Keratinocyte (primary cell): ENCODE results near the gene ROPN1L. TPM values are rescaled to one million over a fixed set of nuclear protein-coding genes. Genes with fewer than 3 reads are reported as not detected.

Source experiments
- DNase-seq: peaks from one replicate; pipeline ENCODE4 v3.0.0-alpha.2; 2011; ENCODE audit warnings: low read depth, missing footprints, low spot score
- FAIRE-seq: peaks from 2 replicates; lab custom pipeline; 2011; peaks lifted over from hg19 to GRCh38; lab: Jason Lieb, UNC
- H2AFZ ChIP-seq: 2 replicates; pipeline ENCODE4 v1.6.0; 2012; ENCODE audit warnings: low read length, control low read depth, inconsistent platforms; ENCODE audit not compliant: control insufficient read depth
- H3K27ac ChIP-seq: 2 replicates; pipeline ENCODE4 v1.5.1; 2011; ENCODE audit warnings: low read length; ENCODE audit not compliant: control insufficient read depth, insufficient read depth
- H3K27me3 ChIP-seq: 3 replicates; pipeline ENCODE4 v1.6.0; 2011; ENCODE audit warnings: low read length; ENCODE audit not compliant: control insufficient read depth, insufficient read depth; ENCODE audit errors: extremely low read depth
- H3K36me3 ChIP-seq, 2 experiments: 2 replicates in 1 of 2; 3 replicates in 1 of 2; pipeline ENCODE4 v1.5.1; 2011; ENCODE audit warnings: low read length in 2 of 2, mild to moderate bottlenecking in 1 of 2; ENCODE audit not compliant: control insufficient read depth in 2 of 2, insufficient read depth in 2 of 2; ENCODE audit errors: extremely low read depth in 1 of 2
- H3K4me1 ChIP-seq: 3 replicates; pipeline ENCODE4 v1.5.1; 2011; ENCODE audit warnings: low read length; ENCODE audit not compliant: control insufficient read depth, insufficient read depth; ENCODE audit errors: extremely low read depth
- H3K4me2 ChIP-seq: 3 replicates; pipeline ENCODE4 v1.6.0; 2011; ENCODE audit warnings: low read depth, low read length; ENCODE audit not compliant: control insufficient read depth, insufficient read depth; ENCODE audit errors: extremely low read depth
- H3K4me3 ChIP-seq, 3 experiments: fragments of 200-600 bp in 1 of 3; sonication (generic) in 1 of 3; 2 replicates in 2 of 3; 3 replicates in 1 of 3; pipeline ENCODE4 v1.5.1; 2011 to 2016; ENCODE audit warnings: low read length in 3 of 3, mild to moderate bottlenecking in 3 of 3, control low read depth in 2 of 3, inconsistent platforms in 1 of 3, low read depth in 1 of 3, mixed read lengths in 1 of 3, mixed run types in 1 of 3, moderate library complexity in 1 of 3; ENCODE audit not compliant: control insufficient read depth in 2 of 3, insufficient read depth in 2 of 3; ENCODE audit errors: extremely low read depth in 1 of 3
- H3K79me2 ChIP-seq: 2 replicates; pipeline ENCODE4 v1.6.0; 2012; ENCODE audit warnings: low read length; ENCODE audit not compliant: control insufficient read depth, insufficient read depth
- H3K9ac ChIP-seq: 3 replicates; pipeline ENCODE4 v1.6.0; 2011; ENCODE audit warnings: low read length; ENCODE audit not compliant: control insufficient read depth, insufficient read depth; ENCODE audit errors: extremely low read depth
- H3K9me1 ChIP-seq: 3 replicates; pipeline ENCODE4 v1.6.0; 2011; ENCODE audit warnings: low read length; ENCODE audit not compliant: control insufficient read depth, insufficient read depth; ENCODE audit errors: extremely low read depth
- H3K9me3 ChIP-seq: 2 replicates; pipeline ENCODE4 v1.5.1; 2012; ENCODE audit warnings: low read depth, low read length; ENCODE audit not compliant: control insufficient read depth
- H4K20me1 ChIP-seq: 3 replicates; pipeline ENCODE4 v1.6.0; 2011; ENCODE audit warnings: low read length; ENCODE audit not compliant: control insufficient read depth, insufficient read depth; ENCODE audit errors: extremely low read depth
- EZH2 ChIP-seq: IDR thresholded peaks from one replicate; pipeline ENCODE4 v1.6.1; 2012; ENCODE audit warnings: inconsistent platforms, mild to moderate bottlenecking, low read length, moderate library complexity
- dilution Hi-C: fragments of 300-500 bp; cut with MboI; formaldehyde crosslinking; loops from one replicate; pipeline ENCODE4 v1.7.0; 2020; ENCODE audit warnings: low sequenced_read_pairs; ENCODE audit not compliant: extremely low pct_ligation_motif_present
- polyA plus RNA-seq, 5 experiments: library from polyadenylated mRNA; depleted of rRNA in 3 of 5; stranded (reverse) in 3 of 5; stranded (forward) in 1 of 5; unstranded in 1 of 5; fragments of >200 nt; gene quantifications; 1 replicate in 1 of 5; 2 replicates in 3 of 5; 3 replicates in 1 of 5; pipeline versions ENCODE4 v1.2.1 to v1.2.3, GENCODE V29; 2011 to 2012; ENCODE audit warnings: missing spikeins in 2 of 5, low read depth in 1 of 5, low replicate concordance in 1 of 5
- TF ChIP-seq, protein P1 (sequence below), 3 experiments: IDR thresholded peaks in 1 of 3; conservative IDR thresholded peaks in 1 of 3; optimal IDR thresholded peaks in 1 of 3; 2 replicates in 2 of 3; 3 replicates in 1 of 3; pipeline versions ENCODE3 to v1.5.1; 2011; ENCODE audit warnings: low read length in 3 of 3, mild to moderate bottlenecking in 3 of 3, moderate library complexity in 2 of 3, control low read depth in 1 of 3, inconsistent platforms in 1 of 3; ENCODE audit not compliant: insufficient read depth in 2 of 3; ENCODE audit errors: extremely low read depth in 1 of 3

ROPN1L gene
- polyA plus RNA-seq, 1 donor (not counting 4 experiments of a cell fraction or from before 2014, with no cell fraction given) = not detected

DNA sequence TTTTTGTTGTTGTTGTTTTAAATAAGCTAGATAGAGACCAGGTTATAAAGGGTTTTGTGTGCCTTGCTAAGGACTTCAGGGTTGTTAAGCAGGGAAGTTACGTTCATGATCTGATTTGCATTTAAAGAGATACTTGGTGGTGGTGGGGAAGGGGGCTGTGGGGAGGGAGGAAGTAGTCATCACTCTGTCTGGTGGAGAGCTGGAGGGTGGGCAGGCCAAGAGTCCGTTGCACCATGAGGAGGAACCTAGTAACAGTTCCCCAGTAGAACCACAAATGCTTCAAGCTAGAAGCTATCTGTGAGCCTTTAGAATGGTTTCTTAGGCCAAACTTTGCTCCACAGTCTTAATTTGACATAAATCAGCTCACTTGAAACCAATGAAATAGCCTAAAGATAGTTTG is 18.7 kb upstream of the ROPN1L start:
- H3K4me1 ChIP-seq = no peaks in the 10 kb centered on the region
- H3K36me3 ChIP-seq = peaks cover 23 to 38% of the 10 kb centered on the region in 2 experiments
- dilution Hi-C loops = no loop called here
- H2AFZ ChIP-seq = no peak overlapping the region
- H3K4me2 ChIP-seq = no peak overlapping the region
- no peak for TF ChIP-seq EZH2
- no peak for DNase-seq
- no peak for FAIRE-seq
- H3K79me2 ChIP-seq = no peaks in the 10 kb centered on the region
- no peak overlapping the region for H3K9ac ChIP-seq
- H3K27me3 ChIP-seq = no peaks in the 10 kb centered on the region
- H4K20me1 ChIP-seq = no peaks in the 10 kb centered on the region
- H3K27ac ChIP-seq = no peak overlapping the region
- H3K9me1 ChIP-seq = no peaks in the 10 kb centered on the region
- no peak overlapping the region for H3K4me3 ChIP-seq
- H3K9me3 ChIP-seq = no peaks in the 10 kb centered on the region

DNA sequence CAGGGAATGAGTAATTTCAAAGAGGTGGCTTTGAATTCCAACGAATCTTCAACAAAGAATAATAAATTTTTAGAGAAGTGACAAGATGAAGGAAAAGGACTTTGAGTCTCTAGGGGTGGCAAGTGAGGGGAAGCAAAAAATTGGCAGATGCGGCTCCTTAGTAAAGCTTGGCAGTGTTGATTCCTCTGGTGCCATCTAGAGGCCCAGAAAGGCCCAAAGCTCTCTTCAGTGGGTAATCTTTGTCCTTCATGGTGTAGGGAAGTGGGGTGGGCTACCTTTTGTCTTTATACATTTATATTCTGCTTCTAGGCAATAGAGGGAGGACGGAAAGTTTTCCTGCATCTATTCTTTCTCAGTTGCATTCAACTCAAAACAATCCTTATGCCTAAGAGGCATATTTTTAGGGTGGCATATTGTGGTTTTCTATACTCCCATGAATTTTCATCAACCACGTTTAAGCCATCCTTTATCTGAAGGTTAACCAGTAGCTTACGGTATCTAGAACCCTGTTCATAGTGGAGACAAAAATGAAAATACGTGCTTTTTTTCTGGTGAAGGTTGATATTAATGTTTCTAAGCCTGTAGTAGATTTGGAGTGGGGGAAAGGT is 17.5 kb upstream of the ROPN1L start:
- Histone ChIP-seq H3K4me3 (no peak overlapping the region), H3K4me2 (no peak overlapping the region), H2AFZ (no peak overlapping the region), H3K4me1 (no peaks in the 10 kb centered on the region), H3K79me2 (no peaks in the 10 kb centered on the region), H3K9me3 (no peaks in the 10 kb centered on the region), H3K27ac (no peak overlapping the region), H4K20me1 (no peaks in the 10 kb centered on the region), H3K9ac (no peak overlapping the region), H3K36me3 (peaks cover 22 to 35% of the 10 kb centered on the region in 2 experiments), H3K27me3 (no peaks in the 10 kb centered on the region), H3K9me1 (no peaks in the 10 kb centered on the region)
- DNase-seq = no peak
- dilution Hi-C loops = no loop called here
- FAIRE-seq = no peak
- TF ChIP-seq EZH2 = no peak
- TF ChIP-seq, protein P1, sequence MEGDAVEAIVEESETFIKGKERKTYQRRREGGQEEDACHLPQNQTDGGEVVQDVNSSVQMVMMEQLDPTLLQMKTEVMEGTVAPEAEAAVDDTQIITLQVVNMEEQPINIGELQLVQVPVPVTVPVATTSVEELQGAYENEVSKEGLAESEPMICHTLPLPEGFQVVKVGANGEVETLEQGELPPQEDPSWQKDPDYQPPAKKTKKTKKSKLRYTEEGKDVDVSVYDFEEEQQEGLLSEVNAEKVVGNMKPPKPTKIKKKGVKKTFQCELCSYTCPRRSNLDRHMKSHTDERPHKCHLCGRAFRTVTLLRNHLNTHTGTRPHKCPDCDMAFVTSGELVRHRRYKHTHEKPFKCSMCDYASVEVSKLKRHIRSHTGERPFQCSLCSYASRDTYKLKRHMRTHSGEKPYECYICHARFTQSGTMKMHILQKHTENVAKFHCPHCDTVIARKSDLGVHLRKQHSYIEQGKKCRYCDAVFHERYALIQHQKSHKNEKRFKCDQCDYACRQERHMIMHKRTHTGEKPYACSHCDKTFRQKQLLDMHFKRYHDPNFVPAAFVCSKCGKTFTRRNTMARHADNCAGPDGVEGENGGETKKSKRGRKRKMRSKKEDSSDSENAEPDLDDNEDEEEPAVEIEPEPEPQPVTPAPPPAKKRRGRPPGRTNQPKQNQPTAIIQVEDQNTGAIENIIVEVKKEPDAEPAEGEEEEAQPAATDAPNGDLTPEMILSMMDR (optimal IDR thresholded peaks at IDR 0.05 in 1 of 3, IDR thresholded peaks at IDR 0.05 in 1 of 3, conservative IDR thresholded peaks at IDR 0.05 in 1 of 3; ENCODE audit: extremely low read depth in 1 of 3, insufficient read depth in 2 of 3, low read length in 3 of 3) = peak in 2 of 3 experiments; percentile 41 to 43

DNA sequence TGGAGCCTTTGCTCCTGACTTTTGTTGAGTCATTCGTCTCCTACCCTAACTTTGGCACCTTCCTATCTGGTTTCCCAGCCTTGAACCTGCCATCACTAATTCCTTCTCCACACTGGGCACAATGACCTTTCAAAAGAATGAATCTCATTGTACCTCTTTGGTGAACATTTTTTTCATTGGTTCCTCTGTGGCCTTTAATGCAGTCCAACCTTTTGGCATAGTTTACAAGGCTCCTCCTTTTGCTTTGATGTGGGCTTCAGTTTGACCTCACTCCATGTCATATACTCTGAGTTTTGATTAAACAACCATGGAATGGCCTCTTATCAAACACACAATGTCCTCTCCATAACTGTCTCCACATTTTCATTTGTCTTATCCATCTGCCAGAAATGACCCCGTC is 14.5 kb upstream of the ROPN1L start:
- dilution Hi-C loops = no loop called here
- no peak overlapping the region for H2AFZ ChIP-seq
- no peaks in the 10 kb centered on the region for H4K20me1 ChIP-seq
- H3K27ac ChIP-seq = no peak overlapping the region
- FAIRE-seq = no peak
- no peaks in the 10 kb centered on the region for H3K9me3 ChIP-seq
- no peaks in the 10 kb centered on the region for H3K9me1 ChIP-seq
- no peaks in the 10 kb centered on the region for H3K27me3 ChIP-seq
- H3K4me3 ChIP-seq = no peak overlapping the region
- H3K4me2 ChIP-seq = no peak overlapping the region
- no peaks in the 10 kb centered on the region for H3K4me1 ChIP-seq
- peaks cover 25 to 27% of the 10 kb centered on the region in 2 experiments for H3K36me3 ChIP-seq
- DNase-seq = no peak
- no peak for TF ChIP-seq EZH2
- TF ChIP-seq, protein P1 (optimal IDR thresholded peaks at IDR 0.05 in 1 of 3, IDR thresholded peaks at IDR 0.05 in 1 of 3, conservative IDR thresholded peaks at IDR 0.05 in 1 of 3; ENCODE audit: extremely low read depth in 1 of 3, insufficient read depth in 2 of 3, low read length in 3 of 3) = no peak
- no peak overlapping the region for H3K9ac ChIP-seq
- no peaks in the 10 kb centered on the region for H3K79me2 ChIP-seq
